ENCODE data around the gene MGME1.

Gene MGME1

GRCh38 chr20:17940224-17940971, 28.4 kb upstream of the MGME1 start:
- no peak for DNase-seq (ENCODE audit: low read depth in 2 of 2)

GRCh38 chr20:17941087-17941825, 27.6 kb upstream of the MGME1 start:
- DNase-seq (ENCODE audit: low read depth in 2 of 2), result no peak

- no peak for DNase-seq (ENCODE audit: low read depth in 2 of 2)
These were observed 27.0 kb upstream of the MGME1 start for GRCh38 chr20:17941826-17942196.

- DNase-seq (ENCODE audit: low read depth in 2 of 2), result no peak
These were observed 25.5 kb upstream of the MGME1 start for GRCh38 chr20:17943343-17943742.

GRCh38 chr20:17944854-17945474, 23.9 kb upstream of the MGME1 start:
- no peak for DNase-seq (ENCODE audit: low read depth in 2 of 2)

GRCh38 chr20:17946040-17946439, 22.8 kb upstream of the MGME1 start:
- DNase-seq (ENCODE audit: low read depth in 2 of 2), result no peak

- DNase-seq (ENCODE audit: low read depth in 2 of 2), result no peak
These were observed 22.0 kb upstream of the MGME1 start for GRCh38 chr20:17946572-17947473.

- DNase-seq (ENCODE audit: low read depth in 2 of 2), result no peak
These were observed 21.4 kb upstream of the MGME1 start for GRCh38 chr20:17947474-17947815.

GRCh38 chr20:17948442-17948841, 20.4 kb upstream of the MGME1 start:
- no peak for DNase-seq (ENCODE audit: low read depth in 2 of 2)

GRCh38 chr20:17949899-17950298, 18.9 kb upstream of the MGME1 start:
- DNase-seq (ENCODE audit: low read depth in 2 of 2), result no peak

- no peak for DNase-seq (ENCODE audit: low read depth in 2 of 2)
These were observed 18.1 kb upstream of the MGME1 start for GRCh38 chr20:17950670-17951069.

- no peak for DNase-seq (ENCODE audit: low read depth in 2 of 2)
These were observed 17.5 kb upstream of the MGME1 start for GRCh38 chr20:17951323-17951722.

GRCh38 chr20:17952692-17953684, 15.8 kb upstream of the MGME1 start:
- no peak for DNase-seq (ENCODE audit: low read depth in 2 of 2)

- no peak for DNase-seq (ENCODE audit: low read depth in 2 of 2)
These were observed 14.9 kb upstream of the MGME1 start for GRCh38 chr20:17953935-17954334.

GRCh38 chr20:17955302-17955701, 13.5 kb upstream of the MGME1 start:
- no peak for DNase-seq (ENCODE audit: low read depth in 2 of 2)

- DNase-seq (ENCODE audit: low read depth in 2 of 2), result no peak
These were observed 12.6 kb upstream of the MGME1 start for GRCh38 chr20:17956099-17956685.

GRCh38 chr20:17957505-17958363, 11.1 kb upstream of the MGME1 start:
- DNase-seq (ENCODE audit: low read depth in 2 of 2), result no peak

GRCh38 chr20:17958373-17959256, 10.2 kb upstream of the MGME1 start:
- no peak for DNase-seq (ENCODE audit: low read depth in 2 of 2)
